Measurements from ENCODE around the gene PRRC2B. TPM values are rescaled to one million over a fixed set of nuclear protein-coding genes. Genes with fewer than 3 reads are reported as not detected.

Gene PRRC2B
- total RNA-seq, 1 experiment from 2014 or later, result 219 TPM

- H3K9me3 ChIP-seq, result no peaks in the 10 kb centered on the region
- H3K4me3 Mint-ChIP-seq (ENCODE audit: unreplicated experiment), result no peak overlapping the region
- no peaks in the 10 kb centered on the region for H3K27me3 ChIP-seq (replicated peaks; ENCODE audit: control insufficient read depth, insufficient read depth, low read length)
- H3K36me3 ChIP-seq (ENCODE audit: control insufficient read depth, insufficient read depth, low read length), result no peaks in the 10 kb centered on the region
- H3K36me3 Mint-ChIP-seq (ENCODE audit: insufficient read depth, unreplicated experiment), result peaks cover 80% of the 10 kb centered on the region
- CTCF ChIA-PET, result no interaction called here
- no peak overlapping the region for H3K27ac Mint-ChIP-seq (ENCODE audit: unreplicated experiment)
- peaks cover 20% of the 10 kb centered on the region for H3K4me1 ChIP-seq
- H3K9me3 Mint-ChIP-seq (ENCODE audit: unreplicated experiment), result no peaks in the 10 kb centered on the region
- DNase-seq, result no peak
- intact Hi-C loops (cut with micrococcal nuclease; ENCODE audit: unreplicated experiment), result loop anchor here (5.0 kb wide), 1 partner anchor 49 kb away; no protein-coding TSS in a partner anchor
- no peaks in the 10 kb centered on the region for H3K27me3 Mint-ChIP-seq (ENCODE audit: insufficient read depth, unreplicated experiment)
- TF ChIP-seq CTCF (IDR thresholded peaks at IDR 0.05; ENCODE audit: insufficient read depth in 1 of 2, low read depth in 1 of 2, low read length in 1 of 2, severe bottlenecking in 1 of 2, unreplicated experiment in 1 of 2), result no peak
- H3K4me1 Mint-ChIP-seq (ENCODE audit: low read depth, unreplicated experiment), result peaks cover 60% of the 10 kb centered on the region
- H3K4me3 ChIP-seq (ENCODE audit: low read depth, low read length), result no peak overlapping the region
- no TSS peak for BruUV-seq (replicated peaks)
- POLR2A ChIA-PET, result no interaction called here
These were observed 22.6 kb downstream of the PRRC2B start for GRCh38 chr9:131416509-131416908.

GRCh38 chr9:131417264-131418142 is 23.6 kb downstream of the PRRC2B start:
- no TSS peak for BruUV-seq (replicated peaks)
- DNase-seq, result no peak
- peak overlapping the region; percentile 65 for H3K27ac Mint-ChIP-seq (ENCODE audit: unreplicated experiment)
- ChIA-PET POLR2A (interaction anchor here (1.4 kb wide), 1 partner anchor 44 kb away, joined by 7 read pairs; no protein-coding TSS in a partner anchor), CTCF (no interaction called here)
- peaks cover 16% of the 10 kb centered on the region for H3K4me1 ChIP-seq
- TF ChIP-seq CTCF (IDR thresholded peaks at IDR 0.05; ENCODE audit: insufficient read depth in 1 of 2, low read depth in 1 of 2, low read length in 1 of 2, severe bottlenecking in 1 of 2, unreplicated experiment in 1 of 2), result no peak
- H3K9me3 ChIP-seq, result no peaks in the 10 kb centered on the region
- H3K36me3 Mint-ChIP-seq (ENCODE audit: insufficient read depth, unreplicated experiment), result peaks cover 79% of the 10 kb centered on the region
- H3K9me3 Mint-ChIP-seq (ENCODE audit: unreplicated experiment), result no peaks in the 10 kb centered on the region
- H3K4me3 ChIP-seq (ENCODE audit: low read depth, low read length), result no peak overlapping the region
- intact Hi-C loops (cut with micrococcal nuclease; ENCODE audit: unreplicated experiment), result loop anchor here (5.0 kb wide), 1 partner anchor 50 kb away; no protein-coding TSS in a partner anchor
- no peaks in the 10 kb centered on the region for H3K36me3 ChIP-seq (ENCODE audit: control insufficient read depth, insufficient read depth, low read length)
- H3K4me1 Mint-ChIP-seq (ENCODE audit: low read depth, unreplicated experiment), result peaks cover 55% of the 10 kb centered on the region
- peak overlapping the region; percentile 22 for H3K4me3 Mint-ChIP-seq (ENCODE audit: unreplicated experiment)
- no peaks in the 10 kb centered on the region for H3K27me3 ChIP-seq (replicated peaks; ENCODE audit: control insufficient read depth, insufficient read depth, low read length)
- H3K27me3 Mint-ChIP-seq (ENCODE audit: insufficient read depth, unreplicated experiment), result no peaks in the 10 kb centered on the region

GRCh38 chr9:131418143-131419025 is 24.5 kb downstream of the PRRC2B start:
- Histone ChIP-seq H3K36me3 (ENCODE audit: control insufficient read depth, insufficient read depth, low read length) (no peaks in the 10 kb centered on the region; the same call in 1 of the 2 replicates), H3K9me3 (no peaks in the 10 kb centered on the region), H3K4me1 (peaks cover 16% of the 10 kb centered on the region), H3K27me3 (replicated peaks; ENCODE audit: control insufficient read depth, insufficient read depth, low read length) (no peaks in the 10 kb centered on the region), H3K4me3 (ENCODE audit: low read depth, low read length) (no peak overlapping the region)
- Mint-ChIP-seq H3K4me1 (ENCODE audit: low read depth, unreplicated experiment) (peaks cover 55% of the 10 kb centered on the region), H3K4me3 (ENCODE audit: unreplicated experiment) (peak overlapping the region; percentile 22), H3K27ac (ENCODE audit: unreplicated experiment) (peak overlapping the region; percentile 65), H3K9me3 (ENCODE audit: unreplicated experiment) (no peaks in the 10 kb centered on the region), H3K27me3 (ENCODE audit: insufficient read depth, unreplicated experiment) (no peaks in the 10 kb centered on the region), H3K36me3 (ENCODE audit: insufficient read depth, unreplicated experiment) (peaks cover 85% of the 10 kb centered on the region)
- DNase-seq, result peak in 1 of 2 experiments; percentile 42
- no TSS peak for BruUV-seq (replicated peaks)
- CTCF ChIA-PET, result interaction anchor here (0.6 kb wide), 1 partner anchor 58 kb away, joined by 3 read pairs; no protein-coding TSS in a partner anchor
- POLR2A ChIA-PET, result interaction anchor here (1.4 kb wide), 1 partner anchor 45 kb away, joined by 7 read pairs; no protein-coding TSS in a partner anchor
- no peak for TF ChIP-seq CTCF (IDR thresholded peaks at IDR 0.05; ENCODE audit: insufficient read depth in 1 of 2, low read depth in 1 of 2, low read length in 1 of 2, severe bottlenecking in 1 of 2, unreplicated experiment in 1 of 2)
- intact Hi-C loops (cut with micrococcal nuclease; ENCODE audit: unreplicated experiment), result loop anchor here (5.0 kb wide), 1 partner anchor 51 kb away; no protein-coding TSS in a partner anchor
